ENCODE results near the gene USP28. TPM values are rescaled to one million over a fixed set of nuclear protein-coding genes. Genes with fewer than 3 reads are reported as not detected.
"Not testable (repeated sequence)": the region's sequence is repeated elsewhere in the genome, so short reads cannot be mapped to it uniquely, and the experiment has no call there.

Gene USP28
- total RNA-seq, 2 donors from 2014 or later = 42.0 to 66.8 TPM

DNA sequence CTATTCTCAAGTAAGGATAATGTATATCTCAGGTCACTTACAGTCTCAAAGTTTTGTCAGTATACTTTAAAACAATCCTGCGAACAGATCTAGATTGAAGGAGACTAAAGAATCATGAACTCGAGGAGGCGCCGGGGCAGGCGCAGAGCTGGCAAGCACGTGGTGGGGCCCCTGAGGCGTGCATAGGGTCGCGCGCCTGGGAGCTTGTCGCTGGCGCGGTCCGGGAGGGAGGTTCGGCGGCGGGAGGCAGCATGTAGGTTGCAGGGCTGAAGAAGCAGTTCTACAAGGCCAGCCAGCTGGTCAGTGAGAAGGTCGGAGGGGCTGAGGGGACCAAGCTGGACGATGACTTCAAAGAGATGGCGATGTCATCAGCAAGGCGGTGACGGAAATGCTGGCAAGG is 86.4 kb downstream of the USP28 start:
- not testable (repeated sequence) for H3K4me3 Mint-ChIP-seq; ATAC-seq (replicated peaks); H3K9me3 Mint-ChIP-seq; H3K4me1 Mint-ChIP-seq; H3K27ac Mint-ChIP-seq; H3K36me3 Mint-ChIP-seq (ENCODE audit: low read depth)
- H3K27me3 Mint-ChIP-seq = peaks cover 17% of the 10 kb centered on the region

DNA sequence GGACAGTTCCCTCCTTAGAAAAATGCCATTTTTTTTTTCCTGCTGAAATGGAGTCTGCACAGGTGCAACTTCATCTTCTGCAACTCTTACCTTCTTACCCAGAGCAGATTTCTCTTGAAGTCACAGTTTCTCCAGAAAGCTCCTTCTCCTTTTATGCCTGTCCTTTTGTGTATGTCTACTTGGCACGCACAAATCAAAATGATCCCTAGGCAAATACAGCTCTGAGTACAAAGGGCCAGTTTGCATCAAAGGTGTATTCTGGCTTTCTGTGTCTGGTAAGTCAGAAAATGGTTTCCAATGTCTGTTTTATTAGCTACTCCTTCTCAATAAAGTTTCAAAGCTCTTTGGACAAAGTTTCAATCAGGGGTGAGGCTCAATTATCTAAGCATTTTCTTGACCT is 93.2 kb downstream of the USP28 start:
- Mint-ChIP-seq H3K27ac (no peak overlapping the region), H3K36me3 (ENCODE audit: low read depth) (no peaks in the 10 kb centered on the region), H3K4me3 (no peak overlapping the region), H3K27me3 (peaks cover 32% of the 10 kb centered on the region), H3K9me3 (no peaks in the 10 kb centered on the region), H3K4me1 (no peaks in the 10 kb centered on the region)
- ATAC-seq (replicated peaks) = no peak

DNA sequence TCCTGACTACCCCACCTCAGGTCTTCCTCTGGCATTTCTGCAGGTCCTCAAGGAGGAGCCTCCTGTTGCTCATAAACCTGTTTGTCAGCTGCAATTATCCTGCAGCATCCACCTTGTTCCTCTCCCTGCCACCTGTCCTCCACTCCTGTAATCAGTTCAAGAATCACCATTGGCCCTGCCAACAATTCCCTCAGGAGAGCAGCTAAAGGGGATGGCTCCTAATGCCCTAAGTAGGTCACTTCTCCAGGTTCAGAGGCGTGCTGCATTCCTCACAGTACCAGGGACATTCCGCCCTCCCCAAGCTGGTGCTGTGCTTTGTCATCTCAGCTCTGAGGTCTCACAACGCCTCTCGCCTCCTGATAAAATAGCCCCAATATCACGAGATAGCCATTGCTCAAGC is 93.7 kb downstream of the USP28 start:
- Mint-ChIP-seq H3K9me3 (no peaks in the 10 kb centered on the region), H3K4me3 (no peak overlapping the region), H3K27me3 (peaks cover 30% of the 10 kb centered on the region), H3K27ac (no peak overlapping the region), H3K36me3 (ENCODE audit: low read depth) (no peaks in the 10 kb centered on the region), H3K4me1 (no peaks in the 10 kb centered on the region)
- no peak for ATAC-seq (replicated peaks)

DNA sequence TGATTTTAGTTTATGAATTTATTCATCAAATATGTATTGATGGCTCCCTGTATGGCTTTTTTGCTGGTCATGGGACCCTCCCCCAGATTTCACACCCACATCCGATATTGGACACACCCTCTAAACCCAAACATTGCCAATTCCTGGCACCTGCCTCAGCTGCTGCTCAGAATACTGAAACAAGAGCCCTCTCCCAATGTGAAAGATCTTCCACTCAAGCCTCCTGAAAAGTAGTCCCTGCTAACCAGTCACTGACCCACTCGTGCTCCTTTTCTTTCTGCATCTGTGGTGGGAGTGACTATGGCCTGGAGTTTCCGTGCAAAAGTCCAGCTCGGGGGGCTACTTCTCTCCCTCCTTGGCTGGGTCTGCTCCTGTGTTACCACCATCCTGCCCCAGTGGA is 95.9 kb downstream of the USP28 start, which contains the start of gene CLDN25:
CLDN25 (plus strand) TSS at position 301 of the 400 bp plus-strand sequence; CDS start at position 301, 0 bp downstream.
- H3K4me1 Mint-ChIP-seq = no peaks in the 10 kb centered on the region
- peaks cover 24% of the 10 kb centered on the region for H3K27me3 Mint-ChIP-seq
- no peak for ATAC-seq (replicated peaks)
- H3K27ac Mint-ChIP-seq = no peak within 1 kb of the TSS
- no peak within 1 kb of the TSS for H3K4me3 Mint-ChIP-seq
- no peaks in the 10 kb centered on the region for H3K9me3 Mint-ChIP-seq
- H3K36me3 Mint-ChIP-seq (ENCODE audit: low read depth) = no peaks in the 10 kb centered on the region

DNA sequence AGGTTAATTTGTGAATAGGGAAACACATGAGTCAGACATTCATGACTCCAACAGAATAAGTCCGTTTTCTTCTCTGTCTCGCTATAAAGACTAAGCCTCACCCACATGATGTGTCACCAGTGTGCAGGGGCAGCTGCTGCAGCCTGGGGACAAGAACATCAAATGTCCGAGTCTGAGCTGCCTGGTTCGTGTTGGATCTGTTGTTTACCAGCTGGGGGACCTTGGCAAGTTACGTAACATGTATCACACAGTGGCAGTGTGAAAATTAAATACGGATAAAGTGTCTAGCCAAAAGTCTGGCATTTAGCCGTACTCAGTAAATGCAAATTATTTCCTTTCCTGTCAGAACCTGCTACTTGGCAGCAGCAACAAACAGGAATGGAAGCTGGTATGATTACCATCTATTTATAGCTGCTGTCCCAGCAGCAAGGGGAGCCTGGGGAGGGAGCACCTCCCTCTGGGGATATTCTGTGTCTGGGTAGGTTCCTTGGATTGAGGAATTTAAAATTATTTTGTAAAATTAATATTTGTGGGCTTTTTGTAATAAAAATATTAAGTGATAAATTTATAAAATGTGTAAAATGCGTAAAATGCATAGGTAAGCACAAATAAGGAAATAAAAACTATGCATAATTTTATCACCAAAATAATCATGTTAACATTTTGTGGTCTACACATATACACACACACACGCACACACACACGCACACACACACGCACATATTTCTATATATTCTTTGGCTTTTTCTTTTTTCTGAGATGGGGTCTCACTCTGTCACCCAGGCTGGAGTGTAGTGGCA is 97.1 kb downstream of the USP28 start:
- no peak for ATAC-seq (replicated peaks)
- Mint-ChIP-seq H3K4me1 (no peaks in the 10 kb centered on the region), H3K9me3 (no peaks in the 10 kb centered on the region), H3K36me3 (ENCODE audit: low read depth) (peaks cover 6% of the 10 kb centered on the region), H3K27me3 (peaks cover 20% of the 10 kb centered on the region), H3K27ac (no peak overlapping the region), H3K4me3 (no peak overlapping the region)

DNA sequence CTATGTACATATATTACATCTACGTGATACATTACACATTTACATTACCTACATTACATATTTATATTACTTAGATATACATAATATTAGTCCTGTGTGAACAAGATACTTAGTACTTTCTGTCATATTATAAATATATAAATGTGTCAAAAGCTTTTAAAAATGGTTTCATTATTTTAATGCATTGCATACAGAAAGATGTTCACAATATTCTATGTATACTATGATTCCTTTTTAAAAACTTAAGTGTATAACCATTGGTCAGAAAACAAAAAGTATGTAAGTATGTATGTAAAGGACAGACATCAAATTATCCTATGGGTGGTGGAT is 101.2 kb downstream of the USP28 start:
- peaks cover 7% of the 10 kb centered on the region for H3K4me1 Mint-ChIP-seq
- H3K27me3 Mint-ChIP-seq = peaks cover 6% of the 10 kb centered on the region
- H3K36me3 Mint-ChIP-seq (ENCODE audit: low read depth) = peaks cover 35% of the 10 kb centered on the region
- peak overlapping the region; percentile 99 for H3K4me3 Mint-ChIP-seq
- no peaks in the 10 kb centered on the region for H3K9me3 Mint-ChIP-seq
- H3K27ac Mint-ChIP-seq = peak overlapping the region; percentile 99
- ATAC-seq (replicated peaks) = no peak

DNA sequence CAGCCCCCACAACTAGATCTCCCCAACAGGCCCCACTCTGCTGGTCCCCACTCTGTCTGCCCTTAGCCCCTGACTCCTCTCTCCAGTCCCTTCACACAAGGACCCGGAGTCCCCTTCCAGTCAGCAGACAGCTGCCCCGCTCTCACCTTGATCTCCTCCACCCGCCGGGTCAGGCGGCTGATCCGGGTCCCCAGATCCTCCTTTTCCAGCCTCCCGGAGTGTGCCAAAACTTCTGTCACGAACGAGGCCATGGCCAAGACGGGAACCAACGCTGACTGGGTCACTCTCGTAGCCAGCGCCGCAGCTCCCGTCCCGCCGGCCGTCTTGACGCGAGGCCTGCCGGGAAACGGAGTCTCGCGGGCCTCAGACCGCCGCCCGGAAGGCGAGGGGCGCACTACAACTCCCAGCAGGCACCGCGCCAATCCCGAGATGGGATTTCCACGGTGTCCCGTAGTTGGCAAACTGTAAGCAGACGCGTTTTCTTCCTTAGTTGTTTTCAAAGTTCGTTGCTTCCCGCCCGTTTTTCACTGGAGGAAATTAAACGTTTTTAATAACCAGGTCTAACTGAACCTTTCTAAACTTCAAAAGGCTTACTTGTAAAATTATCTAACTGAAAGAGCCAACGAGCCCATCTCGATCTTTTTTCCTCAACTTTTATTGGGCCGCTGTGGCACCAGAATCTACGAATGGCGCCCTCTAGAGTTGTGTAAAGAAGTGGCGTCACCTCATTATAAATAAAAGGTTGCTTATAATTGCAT is 101.8 kb downstream of the USP28 start, which contains the start of gene ZW10:
ZW10 (minus strand) TSS at position 277 of the 758 bp plus-strand sequence; CDS start at position 251, 26 bp downstream.
- Mint-ChIP-seq H3K4me1 (peaks cover 7% of the 10 kb centered on the region), H3K27ac (peak within 1 kb of the TSS; percentile 99), H3K9me3 (no peaks in the 10 kb centered on the region), H3K36me3 (ENCODE audit: low read depth) (peaks cover 40% of the 10 kb centered on the region), H3K27me3 (peaks cover 6% of the 10 kb centered on the region), H3K4me3 (peak within 1 kb of the TSS; percentile 99)
- peak; percentile 99 for ATAC-seq (replicated peaks)

DNA sequence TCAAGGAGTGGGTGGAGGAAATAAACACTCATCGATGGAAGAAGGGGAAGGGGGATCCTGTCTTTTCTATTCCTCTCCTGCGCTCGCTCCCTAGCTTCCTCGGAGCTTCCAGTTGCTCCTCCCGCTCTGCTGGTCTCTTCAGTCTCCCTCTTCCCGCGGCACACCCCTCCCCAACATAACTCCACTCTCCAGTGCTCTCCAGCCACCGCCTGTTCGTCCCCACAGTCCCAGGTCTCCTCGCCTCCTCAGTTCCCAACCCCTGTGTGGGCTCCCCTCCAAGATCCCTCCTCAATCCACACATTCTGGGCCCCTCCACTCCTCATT is 102.3 kb downstream of the USP28 start:
- Mint-ChIP-seq H3K4me1 (peaks cover 7% of the 10 kb centered on the region), H3K27ac (peak overlapping the region; percentile 99), H3K9me3 (no peaks in the 10 kb centered on the region), H3K4me3 (peak overlapping the region; percentile 99), H3K27me3 (peaks cover 5% of the 10 kb centered on the region), H3K36me3 (ENCODE audit: low read depth) (peaks cover 46% of the 10 kb centered on the region)
- ATAC-seq (replicated peaks) = peak; percentile 21

DNA sequence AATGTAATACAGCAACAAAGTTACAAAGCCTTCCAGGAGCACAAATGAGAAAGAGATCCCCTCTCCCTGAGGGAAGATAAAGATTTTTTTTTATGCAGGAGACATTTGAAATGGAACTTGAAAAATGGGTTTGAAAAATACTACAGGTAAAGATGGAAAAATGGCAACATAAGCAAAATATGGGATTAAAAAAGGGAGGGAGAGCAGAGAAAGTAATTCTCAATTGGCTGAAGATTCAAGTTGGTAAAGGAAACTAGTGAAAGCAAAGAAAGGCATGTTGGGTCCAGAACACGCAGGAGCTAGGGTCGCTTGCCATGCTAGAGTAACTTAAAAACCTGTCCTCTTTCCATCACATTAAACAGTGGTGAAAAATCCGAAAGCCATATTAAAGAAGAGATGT is 103.4 kb downstream of the USP28 start:
- ATAC-seq (replicated peaks) = no peak
- Mint-ChIP-seq H3K4me1 (peaks cover 17% of the 10 kb centered on the region), H3K27me3 (no peaks in the 10 kb centered on the region), H3K27ac (peak overlapping the region; percentile 35), H3K4me3 (peak overlapping the region; percentile 99), H3K9me3 (no peaks in the 10 kb centered on the region), H3K36me3 (ENCODE audit: low read depth) (peaks cover 57% of the 10 kb centered on the region)

DNA sequence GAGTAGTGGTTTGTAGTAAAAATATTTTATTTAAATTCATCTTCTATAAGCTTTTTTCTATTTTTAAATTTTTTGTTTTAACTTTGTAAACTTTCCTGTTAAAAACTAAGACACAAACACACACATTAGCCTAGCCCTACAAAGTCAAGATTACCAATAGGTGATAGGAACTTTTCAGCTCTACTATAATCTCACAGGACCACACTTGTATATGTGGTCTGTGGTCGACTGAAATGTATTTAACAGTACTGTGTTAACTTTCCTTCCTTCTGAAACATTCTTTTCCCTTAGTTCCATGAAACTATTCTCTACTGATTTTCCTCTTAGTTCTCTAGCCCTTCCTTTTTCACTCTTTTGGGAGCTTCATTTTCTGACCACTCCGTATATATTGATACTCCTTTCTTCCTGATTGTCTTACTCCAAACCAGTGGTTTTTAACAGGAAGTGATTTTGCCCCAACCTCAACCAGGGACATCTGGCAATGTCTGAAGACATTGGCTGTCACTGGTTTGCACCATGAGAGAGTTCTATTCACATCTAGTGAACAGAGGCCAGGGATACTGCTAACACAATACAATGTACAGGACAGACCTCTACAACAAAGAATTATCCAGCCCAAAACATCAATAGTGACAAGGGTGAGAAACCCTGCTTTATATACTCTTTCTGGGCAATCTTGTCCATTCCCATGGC is 110.7 kb downstream of the USP28 start:
- H3K9me3 Mint-ChIP-seq = no peaks in the 10 kb centered on the region
- no peak overlapping the region for H3K4me3 Mint-ChIP-seq
- no peak overlapping the region for H3K27ac Mint-ChIP-seq
- H3K27me3 Mint-ChIP-seq = no peaks in the 10 kb centered on the region
- no peak for ATAC-seq (replicated peaks)
- peaks cover 25% of the 10 kb centered on the region for H3K4me1 Mint-ChIP-seq
- H3K36me3 Mint-ChIP-seq (ENCODE audit: low read depth) = peaks cover 82% of the 10 kb centered on the region

DNA sequence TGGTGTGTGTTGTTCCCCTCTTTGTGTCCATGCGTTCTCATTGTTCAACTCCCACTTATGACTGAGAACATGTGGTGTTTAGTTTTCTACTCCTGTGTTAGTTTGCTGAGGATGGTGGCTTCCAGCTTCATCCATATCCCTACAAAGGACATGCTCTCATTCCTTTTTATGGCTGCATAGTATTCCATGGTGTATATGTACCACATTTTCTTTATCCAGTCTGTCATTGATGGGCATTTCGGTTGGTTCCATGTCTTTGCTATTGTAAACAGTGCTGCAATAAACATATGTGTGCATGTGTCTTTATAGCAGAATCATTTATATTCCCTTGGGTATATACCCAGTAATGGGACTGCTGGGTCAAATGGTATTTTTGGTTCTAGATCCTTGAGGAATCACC is 112.3 kb downstream of the USP28 start:
- ATAC-seq (replicated peaks); H3K9me3 Mint-ChIP-seq; H3K27me3 Mint-ChIP-seq; H3K4me3 Mint-ChIP-seq: not testable (repeated sequence)
- Mint-ChIP-seq H3K36me3 (ENCODE audit: low read depth) (peaks cover 82% of the 10 kb centered on the region), H3K27ac (peak overlapping the region; percentile 63), H3K4me1 (peaks cover 25% of the 10 kb centered on the region)

DNA sequence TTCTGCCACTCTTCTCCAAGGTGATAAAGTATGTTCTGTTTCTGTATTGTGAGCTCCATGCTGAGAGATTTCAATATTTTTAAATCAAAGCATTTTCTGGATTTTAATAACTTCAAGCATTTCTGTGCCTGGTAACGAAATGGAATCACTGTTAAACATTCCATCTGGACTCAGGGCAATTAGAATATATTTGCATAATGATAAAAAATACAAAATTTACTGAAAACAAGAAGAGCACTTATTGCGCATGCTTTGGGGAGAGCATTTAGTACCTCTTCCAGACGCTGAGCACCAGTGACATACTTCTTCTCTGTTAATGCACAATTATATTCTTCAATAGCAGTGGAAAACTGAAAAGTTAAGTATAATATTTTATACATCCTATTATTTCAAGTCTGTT is 115.1 kb downstream of the USP28 start:
- ATAC-seq (replicated peaks) = no peak
- peaks cover 93% of the 10 kb centered on the region for H3K36me3 Mint-ChIP-seq (ENCODE audit: low read depth)
- no peak overlapping the region for H3K4me3 Mint-ChIP-seq
- H3K4me1 Mint-ChIP-seq = peaks cover 20% of the 10 kb centered on the region
- H3K9me3 Mint-ChIP-seq = no peaks in the 10 kb centered on the region
- H3K27ac Mint-ChIP-seq = no peak overlapping the region
- no peaks in the 10 kb centered on the region for H3K27me3 Mint-ChIP-seq

DNA sequence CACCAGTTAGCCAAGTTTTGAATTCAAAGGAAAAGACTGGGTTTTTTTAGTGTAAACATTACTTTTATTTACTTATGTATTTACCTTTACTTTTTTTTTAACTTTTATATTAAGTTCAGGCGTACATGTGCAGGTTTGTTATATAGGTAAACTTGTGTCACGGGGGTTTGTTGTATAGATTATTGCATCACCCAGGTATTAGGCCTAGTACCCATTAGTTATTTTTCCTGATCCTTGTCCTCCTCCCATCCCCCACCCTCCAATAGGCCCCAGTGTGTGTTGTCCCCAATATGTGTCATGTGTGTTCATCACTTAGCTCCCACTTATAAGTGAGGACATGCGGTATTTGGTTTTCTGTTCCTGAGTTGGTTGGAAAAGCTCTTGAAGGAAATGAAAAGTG is 122.4 kb downstream of the USP28 start:
- Mint-ChIP-seq H3K9me3 (no peaks in the 10 kb centered on the region), H3K4me1 (peaks cover 4% of the 10 kb centered on the region), H3K36me3 (ENCODE audit: low read depth) (peaks cover 62% of the 10 kb centered on the region), H3K27ac (no peak overlapping the region), H3K4me3 (no peak overlapping the region), H3K27me3 (no peaks in the 10 kb centered on the region)
- no peak for ATAC-seq (replicated peaks)
